HG03575 (cell line): ENCODE measurements around the gene ZNF80.
"Not testable (repeated sequence)": the region's sequence is repeated elsewhere in the genome, so short reads cannot be mapped to it uniquely, and the experiment has no call there.

Experiments
- ATAC-seq: cut with Tn5 transposase; IDR thresholded peaks from one replicate; pipeline ENCODE4 v1.9.1; 2021; ENCODE audit not compliant: unreplicated experiment, insufficient number of reproducible peaks, low FRiP score; ENCODE audit errors: extremely low read depth

The ZNF80 gene

DNA sequence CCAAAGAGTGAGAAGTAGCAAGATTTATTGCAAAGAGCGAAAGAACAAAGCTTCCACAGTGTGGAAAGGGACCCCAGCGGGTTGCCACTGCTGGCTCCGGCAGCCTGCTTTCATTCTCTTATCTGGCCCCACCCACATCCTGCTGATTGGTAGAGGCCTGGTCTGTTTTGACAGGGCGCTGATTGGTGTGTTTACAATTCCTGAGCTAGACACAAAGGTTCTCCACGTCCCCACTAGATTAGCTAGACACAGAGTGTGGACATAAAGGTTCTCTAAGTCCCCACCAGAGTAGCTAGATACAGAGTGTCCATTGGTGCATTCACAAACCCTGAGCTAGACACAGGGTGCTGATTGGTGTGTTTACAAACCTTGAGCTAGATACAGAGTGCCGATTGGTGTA lies at the start of gene ZNF80:
ZNF80 (minus strand) TSS at position 101 of the 400 bp plus-strand sequence. CDS start 504 bp downstream, outside the sequence.
- ATAC-seq: not testable (repeated sequence)

DNA sequence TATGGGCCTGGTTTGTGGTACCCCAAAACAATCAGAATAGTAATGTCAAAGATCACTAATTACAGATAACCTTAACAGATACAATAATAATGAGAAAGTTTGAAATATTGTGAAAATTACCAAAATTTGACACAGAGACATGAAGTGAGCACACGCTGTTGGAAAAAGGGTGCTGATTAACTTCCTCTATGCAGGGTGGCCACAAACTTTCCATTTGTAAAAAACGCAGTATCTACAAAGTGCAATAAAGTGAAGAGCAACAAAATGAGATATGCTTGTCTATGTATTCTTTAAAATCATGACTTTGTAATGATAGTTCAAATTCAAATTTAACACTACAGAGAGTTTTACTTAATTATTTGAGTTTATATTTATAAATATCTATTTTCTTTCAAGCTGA lies 48.9 kb upstream of the ZNF80 start:
- no peak for ATAC-seq

DNA sequence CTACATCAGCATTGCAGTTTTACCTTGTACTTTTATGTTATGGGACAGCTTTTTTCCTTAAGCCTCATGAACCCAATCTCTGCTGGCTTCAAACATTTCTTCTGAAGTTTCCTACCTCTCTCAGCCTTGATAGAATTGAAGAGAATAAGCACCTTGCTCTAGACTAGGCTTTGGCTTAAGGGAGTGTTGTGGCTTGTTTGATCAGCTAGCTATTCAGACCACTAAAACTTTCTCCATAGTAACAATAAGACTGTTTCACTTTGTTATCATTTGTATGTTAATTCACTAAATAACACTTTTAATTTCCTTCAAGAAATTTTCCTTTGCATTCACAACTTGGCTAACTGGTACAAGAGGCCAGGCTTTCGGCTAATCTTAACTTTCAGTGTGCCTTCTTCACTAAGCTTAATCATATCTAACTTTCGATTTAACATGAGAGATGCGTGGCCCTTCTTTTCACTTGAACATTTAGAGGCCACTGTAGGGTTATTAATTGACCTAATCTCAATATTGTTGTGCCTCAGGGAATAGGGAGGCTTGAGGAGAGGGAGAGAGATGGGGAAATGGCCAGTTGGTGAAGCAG lies 48.4 kb upstream of the ZNF80 start:
- ATAC-seq: no peak

DNA sequence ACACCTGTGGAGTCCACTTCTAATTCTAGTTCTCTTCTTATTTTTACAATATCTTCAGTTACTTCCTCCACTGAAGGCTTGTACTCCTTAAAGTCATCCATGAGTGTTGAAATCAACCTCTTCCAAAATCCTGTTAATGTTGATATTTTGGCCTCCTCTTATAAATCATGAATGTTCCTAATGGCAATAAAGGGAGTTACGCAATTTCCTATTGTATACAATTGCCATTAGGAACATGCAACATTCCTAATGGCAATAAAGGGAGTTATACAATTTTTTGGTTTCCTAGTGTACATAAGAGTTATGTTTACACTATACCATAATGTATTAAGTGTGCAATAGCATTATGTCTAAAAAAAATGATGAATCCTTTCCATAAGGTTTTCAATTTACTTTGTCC lies 47.3 kb upstream of the ZNF80 start:
- ATAC-seq: no peak

DNA sequence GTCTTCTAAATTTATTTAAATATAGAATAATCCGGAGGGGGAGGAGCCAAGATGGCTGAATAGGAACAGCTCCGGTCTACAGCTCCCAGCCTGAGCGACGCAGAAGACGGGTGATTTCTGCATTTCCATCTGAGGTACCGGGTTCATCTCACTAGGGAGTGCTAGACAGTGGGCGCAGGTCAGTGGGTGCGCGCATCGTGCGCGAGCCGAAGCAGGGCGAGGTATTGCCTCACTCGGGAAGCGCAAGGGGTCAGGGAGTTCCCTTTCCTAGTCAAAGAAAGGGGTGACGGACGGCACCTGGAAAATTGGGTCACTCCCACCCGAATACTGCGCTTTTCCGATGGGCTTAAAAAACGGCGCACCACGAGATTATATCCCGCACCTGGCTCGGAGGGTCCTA lies 39.5 kb upstream of the ZNF80 start:
- not testable (repeated sequence) for ATAC-seq

DNA sequence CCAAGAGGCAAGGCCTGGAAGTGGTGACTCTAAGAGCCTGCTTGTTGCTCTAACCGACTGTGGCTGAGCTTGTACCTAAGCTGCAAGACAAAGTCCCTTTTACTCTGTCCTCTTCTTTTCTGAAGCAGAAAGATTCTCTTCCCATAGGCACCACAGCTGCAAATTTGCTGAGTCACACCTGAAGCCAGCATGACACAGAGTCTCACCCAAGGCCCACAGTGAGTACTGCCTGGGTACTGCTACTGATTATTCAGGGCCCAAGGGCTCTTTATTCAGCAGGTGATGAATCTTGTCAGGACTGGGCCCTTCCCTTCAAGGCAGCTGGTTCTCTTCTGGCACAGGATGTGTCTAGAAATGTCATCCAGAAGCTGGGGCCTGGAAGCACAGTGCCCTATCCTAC lies 37.6 kb upstream of the ZNF80 start:
- ATAC-seq: no peak

DNA sequence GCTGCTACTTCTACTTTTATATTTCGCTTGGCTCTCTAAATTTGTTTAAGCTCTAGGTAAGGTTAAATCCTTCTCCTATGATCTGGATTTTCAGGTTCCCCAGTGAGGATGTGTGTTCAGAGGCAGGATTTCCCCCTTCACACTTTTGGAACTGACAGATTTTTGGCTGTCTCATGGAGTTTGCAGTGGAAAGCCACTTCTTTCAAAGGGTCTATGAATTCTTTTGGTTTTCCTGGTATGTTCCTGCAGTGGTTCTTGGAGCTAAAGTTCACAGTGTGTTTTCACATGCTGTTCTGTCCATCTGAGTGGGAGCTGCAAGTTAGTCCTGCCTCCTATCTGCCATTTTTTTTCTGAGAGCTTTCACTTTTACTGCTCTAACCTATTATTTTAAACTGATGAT lies 34.9 kb upstream of the ZNF80 start:
- ATAC-seq: no peak

DNA sequence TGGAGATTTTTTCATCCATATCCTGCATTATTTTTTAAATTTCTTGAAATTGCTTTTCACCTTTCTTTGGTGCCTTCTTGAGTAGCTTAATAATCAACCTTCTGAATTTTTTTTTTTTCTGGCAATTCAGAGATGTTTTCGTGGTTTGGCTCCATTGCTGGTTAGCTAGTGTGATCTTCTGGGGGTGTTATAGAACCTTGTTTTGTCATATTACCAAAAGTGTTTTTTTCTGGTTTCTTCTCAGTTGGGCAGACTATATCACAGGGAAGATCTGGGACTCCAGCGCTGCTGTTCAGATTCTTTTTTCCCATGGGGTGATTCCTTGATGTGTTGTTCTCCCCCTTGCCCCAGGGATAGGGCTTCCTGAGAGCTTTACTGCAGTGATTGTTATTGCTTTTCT lies 32.6 kb upstream of the ZNF80 start:
- no peak for ATAC-seq

DNA sequence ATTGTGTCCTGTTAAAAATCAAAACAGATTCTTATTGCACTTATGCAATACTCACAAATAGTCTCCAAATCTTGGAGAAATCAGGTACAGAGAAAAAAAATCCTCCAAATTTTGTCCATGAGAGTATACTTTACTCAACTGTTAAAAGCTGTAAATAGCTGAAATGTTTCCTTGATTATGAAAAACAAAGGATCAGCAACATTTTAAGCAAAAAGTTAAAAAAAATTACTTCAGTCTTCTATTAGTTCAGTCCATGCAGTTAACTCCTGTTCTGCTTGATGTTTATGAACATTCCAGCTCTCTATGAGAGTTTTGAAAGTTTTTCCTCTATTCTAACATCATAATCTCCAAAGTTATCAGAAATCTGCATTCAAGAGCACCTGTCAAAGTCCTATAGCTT lies 22.8 kb upstream of the ZNF80 start:
- no peak for ATAC-seq

DNA sequence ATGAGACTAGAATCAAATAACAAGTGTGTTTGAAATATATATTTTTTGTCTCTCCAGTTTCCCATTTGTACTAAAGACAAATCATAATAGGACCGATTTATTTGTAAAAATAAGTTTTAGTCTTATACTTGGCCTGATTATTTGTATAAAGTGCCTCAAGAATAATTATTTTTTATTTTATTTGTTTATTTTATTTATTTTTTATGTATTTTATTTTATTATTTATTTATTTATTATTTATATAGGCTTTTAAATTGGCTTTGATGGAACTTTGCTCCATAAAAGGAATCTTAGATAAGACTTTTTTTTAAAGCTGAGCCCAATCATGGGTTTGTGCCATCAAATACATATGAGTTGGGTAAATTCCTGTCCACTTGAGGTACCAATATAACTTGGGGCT lies 22.2 kb upstream of the ZNF80 start:
- ATAC-seq: no peak

DNA sequence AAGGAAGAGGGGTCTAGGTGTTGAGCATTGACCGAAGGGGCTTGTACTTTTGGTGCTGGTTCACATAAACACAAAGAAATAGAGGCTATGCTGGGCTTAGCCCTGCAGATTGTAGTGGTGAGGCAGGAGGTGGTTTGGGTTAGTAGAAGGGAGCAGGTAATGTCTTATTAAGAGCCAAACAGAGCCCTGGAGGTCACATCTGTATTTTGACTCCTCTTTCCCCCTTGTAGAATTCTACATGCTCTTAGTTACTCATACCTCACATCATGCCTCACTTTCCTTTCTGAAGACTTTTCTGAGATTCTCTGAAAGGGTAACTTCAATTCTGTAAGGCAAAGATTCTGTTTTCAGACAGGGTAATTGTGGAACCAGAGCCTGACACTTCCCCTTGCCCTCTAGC lies 16.1 kb upstream of the ZNF80 start:
- no peak for ATAC-seq

DNA sequence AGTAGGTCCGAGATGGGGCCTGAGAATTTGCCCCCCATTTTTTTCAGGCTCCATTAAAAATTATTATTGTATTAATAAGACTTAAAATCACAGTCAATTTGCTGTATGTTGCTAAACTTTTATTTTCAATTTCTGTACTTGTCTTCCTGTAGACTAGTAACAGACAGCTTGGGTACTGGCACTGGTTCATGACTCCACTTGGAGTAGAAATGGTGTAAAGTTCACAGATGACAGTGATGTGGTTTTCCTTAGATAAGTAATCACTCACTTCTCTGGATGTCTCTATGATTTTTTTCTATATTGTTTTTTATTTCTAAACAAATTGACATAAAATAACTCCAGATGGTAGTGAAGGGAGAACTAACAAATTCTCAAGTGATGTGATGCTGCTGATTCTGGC lies 15.6 kb upstream of the ZNF80 start:
- ATAC-seq: no peak

DNA sequence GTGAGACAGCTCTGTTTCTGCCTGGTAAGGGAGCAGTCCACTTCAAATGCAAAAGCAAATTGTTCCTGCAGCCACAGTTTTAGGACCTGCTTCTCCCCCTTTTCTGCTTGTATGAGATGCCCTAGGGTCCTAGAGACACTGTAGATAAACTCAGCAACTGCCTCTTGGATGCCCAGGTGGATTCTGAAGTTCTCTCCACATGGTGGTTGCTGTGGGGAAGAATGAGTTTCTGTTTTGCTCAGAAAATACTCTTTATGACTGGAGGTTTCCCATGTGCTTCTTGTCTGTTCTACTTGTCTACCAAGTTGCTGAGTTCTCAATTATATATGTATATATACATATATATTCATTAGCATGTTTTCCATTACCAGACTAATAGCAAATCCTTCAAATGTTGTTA lies 5.6 kb upstream of the ZNF80 start:
- peak; percentile 97 for ATAC-seq

DNA sequence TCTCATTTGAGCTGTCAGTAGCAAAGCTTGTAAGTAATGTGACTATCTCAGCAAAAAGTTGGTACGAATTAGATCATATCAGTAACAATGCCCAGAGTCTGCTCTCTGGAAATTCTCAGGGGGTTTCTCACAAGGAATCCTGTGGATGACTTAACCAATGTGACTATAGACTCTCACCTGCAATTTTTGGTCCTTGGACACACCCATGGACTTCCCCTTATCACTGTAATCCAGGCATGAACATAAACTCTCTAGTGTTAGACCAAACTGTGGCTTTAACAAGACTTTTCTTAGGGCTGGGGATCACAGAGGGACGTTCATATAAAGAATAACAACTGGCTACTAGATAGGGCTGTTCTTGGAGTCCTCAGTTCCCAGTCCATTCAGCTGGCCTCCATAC lies 3.9 kb upstream of the ZNF80 start:
- no peak for ATAC-seq

DNA sequence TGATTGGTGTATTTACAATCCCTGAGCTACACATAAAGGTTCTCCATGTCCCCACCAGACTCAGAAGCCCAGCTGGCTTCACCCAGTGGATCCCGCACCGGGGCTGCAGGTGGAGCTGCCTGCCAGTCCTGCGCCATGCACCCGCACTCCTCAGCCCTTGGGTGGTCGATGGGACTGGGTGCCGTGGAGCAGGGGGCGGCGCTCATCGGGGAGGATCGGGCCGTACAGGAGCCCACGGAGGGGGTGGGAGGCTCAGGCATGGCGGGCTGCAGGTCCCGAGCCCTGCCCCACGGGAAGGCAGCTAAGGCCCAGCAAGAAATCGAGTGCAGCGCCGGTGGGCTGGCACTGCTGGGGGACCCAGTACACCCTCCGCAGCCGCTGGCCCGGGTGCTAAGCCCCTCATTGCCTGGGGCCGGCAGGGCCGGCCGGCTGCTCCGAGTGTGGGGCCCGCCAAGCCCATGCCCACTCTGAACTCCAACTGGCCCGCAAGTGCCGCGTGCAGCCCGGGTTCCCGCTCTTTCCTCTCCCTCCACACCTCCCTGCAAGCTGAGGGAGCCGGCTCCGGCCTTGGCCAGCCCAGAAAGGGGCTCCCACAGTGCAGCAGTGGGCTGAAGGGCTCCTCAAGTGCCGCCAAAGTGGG lies 888 bp upstream of the ZNF80 start:
- ATAC-seq: not testable (repeated sequence)

DNA sequence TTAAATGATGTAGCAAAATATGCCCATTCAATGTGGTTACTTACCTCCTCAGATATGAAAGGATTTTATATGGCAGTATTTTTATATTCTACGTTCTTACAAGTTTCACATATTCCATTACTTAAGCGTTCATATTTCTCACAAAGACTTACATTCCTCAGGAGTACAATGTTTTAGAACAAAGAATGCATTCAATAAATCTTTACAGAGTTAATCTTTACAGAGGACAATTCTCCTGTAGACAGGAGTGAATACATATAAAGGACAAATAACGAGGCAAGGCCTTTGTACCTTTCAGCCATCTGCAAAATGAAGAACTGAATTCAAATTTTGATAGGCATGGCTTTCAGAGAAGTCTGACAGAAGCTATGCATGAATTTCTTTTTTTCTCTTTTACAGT lies 1.9 kb downstream of the ZNF80 start:
- ATAC-seq: no peak

DNA sequence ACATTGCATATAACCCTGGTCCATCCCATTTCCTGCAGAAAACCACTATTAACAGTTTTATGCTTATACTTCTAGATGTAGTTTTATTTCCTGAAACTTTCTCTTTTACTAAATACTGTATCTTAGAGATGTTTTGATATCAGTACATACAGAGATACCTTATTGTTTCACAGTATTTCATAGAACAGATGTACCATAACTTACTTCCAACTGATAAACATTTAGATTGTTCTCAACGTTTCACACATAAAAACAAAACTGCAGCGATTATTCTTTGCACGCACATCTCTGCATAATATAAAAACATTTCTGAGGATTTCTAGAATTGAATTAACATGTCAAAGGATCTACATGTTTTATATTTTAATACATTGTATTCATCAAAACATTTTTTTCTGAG lies 2.6 kb downstream of the ZNF80 start:
- no peak for ATAC-seq

DNA sequence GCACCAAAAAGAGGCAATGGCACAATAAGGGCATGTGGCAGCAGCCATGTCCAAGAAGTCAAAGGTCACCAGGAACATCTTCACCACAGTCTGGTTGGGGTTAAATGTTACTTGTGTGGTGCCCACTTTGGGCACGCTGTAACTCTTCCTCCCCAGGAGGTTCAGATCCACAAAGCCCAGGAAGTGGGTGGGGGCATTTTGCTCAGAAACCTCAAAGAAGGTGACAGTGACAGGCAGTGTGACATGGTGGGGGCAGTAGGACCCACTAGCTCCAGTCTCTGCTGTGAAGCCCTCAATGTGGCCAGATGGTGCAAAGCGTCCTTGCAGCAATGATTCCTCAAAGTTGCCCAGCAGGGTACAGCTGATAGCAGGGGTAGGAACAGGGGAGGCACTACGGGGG lies 5.8 kb downstream of the ZNF80 start:
- ATAC-seq: no peak

DNA sequence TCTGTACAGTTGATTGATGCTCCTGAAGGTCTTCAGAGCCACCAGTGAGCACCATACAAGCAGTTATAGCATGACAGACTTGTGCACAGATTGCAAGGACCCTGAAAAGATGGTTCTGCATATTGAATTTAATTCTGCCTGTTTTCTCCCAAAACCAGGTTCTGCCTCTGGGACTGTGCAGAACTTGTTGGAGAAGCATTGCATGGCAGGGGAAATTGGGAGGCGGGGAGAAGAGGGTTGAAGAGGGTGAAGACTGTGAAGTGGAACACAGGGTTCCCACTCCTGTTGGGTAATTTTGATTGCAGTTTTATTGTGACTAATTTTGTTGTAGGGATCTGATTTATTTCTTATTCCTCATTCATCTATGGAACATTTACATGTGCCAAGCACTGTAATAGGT lies 10.3 kb downstream of the ZNF80 start:
- no peak for ATAC-seq

DNA sequence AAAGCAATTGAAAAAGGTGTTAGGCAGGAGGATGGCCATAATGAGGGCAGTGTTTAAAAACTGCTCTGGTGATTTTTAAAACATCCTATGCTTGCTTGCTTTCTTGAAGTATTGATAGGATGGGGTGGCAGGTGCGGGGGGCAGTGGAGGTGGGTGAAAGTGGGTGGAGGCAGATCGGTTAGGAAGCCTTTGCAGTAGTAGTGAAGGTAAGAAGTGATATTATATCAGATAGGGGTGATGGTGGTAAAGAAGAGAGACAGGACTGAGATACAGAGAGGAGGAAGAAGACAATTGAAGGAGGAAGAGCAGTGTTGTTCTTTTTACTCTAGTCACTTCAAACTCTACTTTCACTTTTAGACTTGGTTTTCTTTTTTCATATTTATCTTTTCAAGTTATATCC lies 11.1 kb downstream of the ZNF80 start:
- no peak for ATAC-seq

DNA sequence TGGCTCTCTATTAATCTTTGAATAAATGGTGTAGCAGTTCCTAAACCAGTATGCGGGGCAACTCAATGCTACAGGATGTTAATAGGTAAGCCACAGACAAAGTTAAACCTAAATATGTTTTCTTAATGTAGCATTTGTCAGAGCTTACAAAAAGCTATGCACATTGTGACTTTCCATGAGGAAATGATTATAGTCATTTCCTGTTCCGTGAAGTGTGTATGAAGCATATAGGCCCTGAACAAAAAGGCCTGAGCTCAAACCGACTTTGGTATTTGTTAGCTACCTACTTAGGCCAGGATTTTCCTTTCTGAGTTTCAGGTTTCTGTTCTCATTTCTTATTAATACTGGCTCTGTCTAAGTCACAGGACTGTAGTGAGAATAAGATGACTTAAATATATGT lies 14.2 kb downstream of the ZNF80 start:
- ATAC-seq: peak; percentile 71
